Pancreas (tissue), 10 donors: ENCODE data around the gene CIB4. TPM values are rescaled to one million over a fixed set of nuclear protein-coding genes. Genes with fewer than 3 reads are reported as not detected.
A peak's percentile ranks its signal among the peaks of the same experiment; 100 is the strongest.

Experiments
- ATAC-seq, 4 donors: fragments of 200-7000 bp; cut with Tn5 transposase; one replicate each; pipeline versions ENCODE4 v1.8.0 to v1.9.1; 2020; ENCODE audit warnings: mild to moderate bottlenecking in 4 of 4, moderate library complexity in 4 of 4
- DNase-seq, 6 donors: peaks; one replicate each; pipeline ENCODE4 v3.0.0-alpha.2; 2020
- FAIRE-seq: peaks from 2 replicates; lab custom pipeline; 2012; peaks lifted over from hg19 to GRCh38; lab: Jason Lieb, UNC
- H3K27ac ChIP-seq, 4 donors: fragments of 200-600 bp; sonication (generic); 1 replicate in 3 of 4; 2 replicates in 1 of 4; pipeline versions ENCODE4 v1.5.0 to v1.8.0; 2020
- H3K27me3 ChIP-seq, 4 donors: fragments of 200-600 bp; one replicate each; pipeline ENCODE4 v1.8.0; 2021
- H3K36me3 ChIP-seq, 3 donors: fragments of 200-600 bp; sonication (generic) in 1 of 3; one replicate each; pipeline versions ENCODE4 v1.5.0 to v1.8.0; 2020 to 2021
- H3K4me1 ChIP-seq, 3 donors: fragments of 200-600 bp; one replicate each; pipeline ENCODE4 v1.8.0; 2021
- H3K4me3 ChIP-seq, 4 donors: fragments of 200-600 bp; sonication (generic) in 2 of 4; one replicate each; pipeline versions ENCODE4 v1.5.0 to v1.8.0; 2020 to 2021
- H3K9me3 ChIP-seq, 4 donors: fragments of 200-600 bp; one replicate each; pipeline ENCODE4 v1.8.0; 2021
- WGBS, 2 donors: extraction: QIAGEN DNeasy Blood & Tissue Kit; methylation state at CpG; one replicate each; pipeline ENCODE4 v1.1.7; 2013; 5-methylcytosine and 5-hydroxymethylcytosine counted together
- intact Hi-C, 3 donors: fragments of 100-400 bp; cut with DNase I; formaldehyde crosslinking; loops; one replicate each; pipeline versions ENCODE4 v1.11.1 to v1.14.2; 2022
- polyA plus RNA-seq, 2 donors: library from polyadenylated mRNA; stranded (reverse); fragments of 200-250 nt; gene quantifications; one replicate each; pipeline ENCODE4 v1.2.3, GENCODE V29; 2013
- total RNA-seq, 6 donors: library from RNA; stranded (reverse); fragmentation: NEBNext Ultra II Directional in 4 of 6; extraction: Animal tissue kit (Norgen Biotek cat#: 25700) in 4 of 6; gene quantifications; one replicate each; pipeline versions ENCODE4 v1.2.1 to v1.2.4, GENCODE V29; 2021 to 2023
- TF ChIP-seq, protein P1 (sequence below), 4 donors: fragments of 200-600 bp; sonication (generic) in 3 of 4; IDR thresholded peaks; one replicate each; pipeline versions ENCODE4 v1.5.0 to v1.8.0; 2021; ENCODE audit warnings: antibody characterized with exemption in 4 of 4
- donor health status: healthy with polysubstance abuse.
- donor health status: DM: no; HTN: no; CAD: no; lungs with moderate emphysema.
- donor health status: DM: no; HTN: no; CAD: no.
- donor health status: control.
- donor health status: control.
- donor health status: Bipolar disorder and iron deficiency.
- donor health status: DM: yes; HTN: yes; CAD: no.
- donor health status: DM: no; HTN: no; CAD: no.
- donor health status: DM: no; HTN: no; CAD: no.
- donor health status: DM: yes; HTN: yes; CAD: no.

CIB4 gene
- total and polyA plus RNA-seq, 8 donors = 0.19 to 0.62 (median 0.31) TPM; not detected in 3

DNA sequence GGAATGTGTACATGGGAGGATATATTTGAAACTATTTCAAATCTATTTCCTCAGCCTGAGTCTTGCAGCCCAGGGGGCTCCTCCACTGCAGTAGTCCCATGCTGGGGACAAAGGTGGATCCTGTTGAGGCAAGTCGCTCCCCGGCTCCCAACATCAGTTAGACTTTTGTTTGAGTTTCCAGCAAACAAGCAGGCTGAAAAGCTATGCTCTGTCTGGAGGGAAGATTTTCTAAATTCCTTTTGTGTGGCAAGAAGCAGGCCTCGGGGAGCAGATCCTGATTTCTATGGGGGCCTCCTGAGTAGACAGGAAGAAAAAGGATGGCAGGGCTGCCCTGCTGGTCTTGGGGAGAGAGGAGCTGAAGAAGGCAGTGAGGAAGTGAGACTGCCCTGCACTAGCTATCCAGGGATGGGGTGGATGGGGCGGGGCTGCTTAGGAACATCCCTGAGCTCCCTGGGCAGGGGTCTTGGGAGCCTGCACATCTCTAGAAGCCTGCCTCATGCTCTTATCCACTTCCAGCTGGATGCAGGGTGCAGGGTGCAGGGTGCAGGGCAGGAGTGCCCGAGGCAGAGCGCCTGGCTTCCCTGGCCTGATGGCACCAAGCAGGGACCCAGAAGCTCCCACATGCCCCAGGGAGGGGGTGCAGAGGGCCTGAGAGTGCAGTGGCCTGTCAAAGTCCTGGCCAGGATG is 6.0 kb upstream of the CIB4 start:
- intact Hi-C loops = no loop called here
- FAIRE-seq = no peak
- H3K27ac ChIP-seq = no peak overlapping the region
- 92 to 99% methylated on average over 6 of the region's 6 CpGs for WGBS, 2 donors
- no peaks in the 10 kb centered on the region for H3K4me1 ChIP-seq
- H3K4me3 ChIP-seq = no peak overlapping the region
- H3K27me3 ChIP-seq = no peaks in the 10 kb centered on the region
- DNase-seq = no peak
- TF ChIP-seq, protein P1, sequence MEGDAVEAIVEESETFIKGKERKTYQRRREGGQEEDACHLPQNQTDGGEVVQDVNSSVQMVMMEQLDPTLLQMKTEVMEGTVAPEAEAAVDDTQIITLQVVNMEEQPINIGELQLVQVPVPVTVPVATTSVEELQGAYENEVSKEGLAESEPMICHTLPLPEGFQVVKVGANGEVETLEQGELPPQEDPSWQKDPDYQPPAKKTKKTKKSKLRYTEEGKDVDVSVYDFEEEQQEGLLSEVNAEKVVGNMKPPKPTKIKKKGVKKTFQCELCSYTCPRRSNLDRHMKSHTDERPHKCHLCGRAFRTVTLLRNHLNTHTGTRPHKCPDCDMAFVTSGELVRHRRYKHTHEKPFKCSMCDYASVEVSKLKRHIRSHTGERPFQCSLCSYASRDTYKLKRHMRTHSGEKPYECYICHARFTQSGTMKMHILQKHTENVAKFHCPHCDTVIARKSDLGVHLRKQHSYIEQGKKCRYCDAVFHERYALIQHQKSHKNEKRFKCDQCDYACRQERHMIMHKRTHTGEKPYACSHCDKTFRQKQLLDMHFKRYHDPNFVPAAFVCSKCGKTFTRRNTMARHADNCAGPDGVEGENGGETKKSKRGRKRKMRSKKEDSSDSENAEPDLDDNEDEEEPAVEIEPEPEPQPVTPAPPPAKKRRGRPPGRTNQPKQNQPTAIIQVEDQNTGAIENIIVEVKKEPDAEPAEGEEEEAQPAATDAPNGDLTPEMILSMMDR (IDR thresholded peaks at IDR 0.05) = no peak
- no peaks in the 10 kb centered on the region for H3K9me3 ChIP-seq
- no peaks in the 10 kb centered on the region for H3K36me3 ChIP-seq
- no peak for ATAC-seq

DNA sequence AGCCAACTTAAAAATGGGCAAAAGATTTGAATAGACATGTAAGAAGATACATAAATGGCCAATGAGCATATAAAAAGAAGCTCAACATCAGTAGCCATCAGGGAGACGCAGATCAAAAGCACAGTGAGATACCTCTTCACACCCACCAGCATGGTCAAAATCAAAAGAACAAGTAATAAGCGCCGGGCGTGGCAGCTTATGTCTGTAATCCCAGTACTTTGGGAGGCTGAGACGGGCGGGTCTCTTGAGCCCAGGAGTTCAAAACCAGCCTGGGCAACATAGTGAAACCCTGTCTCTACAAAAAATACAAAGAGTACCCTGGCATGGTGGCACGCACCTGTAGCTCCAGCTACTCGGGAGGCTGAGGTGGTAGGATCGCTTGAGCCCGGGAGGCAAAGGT is 4.6 kb upstream of the CIB4 start:
- FAIRE-seq (no peak), DNase-seq (no peak), ATAC-seq (no peak)
- Histone ChIP-seq H3K9me3 (no peaks in the 10 kb centered on the region), H3K27me3 (no peaks in the 10 kb centered on the region), H3K4me1 (no peaks in the 10 kb centered on the region), H3K36me3 (no peaks in the 10 kb centered on the region), H3K4me3 (no peak overlapping the region), H3K27ac (no peak overlapping the region)
- TF ChIP-seq, protein P1 (IDR thresholded peaks at IDR 0.05) = no peak
- intact Hi-C loops = no loop called here
- 95 to 96% methylated on average over 10 of the region's 10 CpGs for WGBS, 2 donors

DNA sequence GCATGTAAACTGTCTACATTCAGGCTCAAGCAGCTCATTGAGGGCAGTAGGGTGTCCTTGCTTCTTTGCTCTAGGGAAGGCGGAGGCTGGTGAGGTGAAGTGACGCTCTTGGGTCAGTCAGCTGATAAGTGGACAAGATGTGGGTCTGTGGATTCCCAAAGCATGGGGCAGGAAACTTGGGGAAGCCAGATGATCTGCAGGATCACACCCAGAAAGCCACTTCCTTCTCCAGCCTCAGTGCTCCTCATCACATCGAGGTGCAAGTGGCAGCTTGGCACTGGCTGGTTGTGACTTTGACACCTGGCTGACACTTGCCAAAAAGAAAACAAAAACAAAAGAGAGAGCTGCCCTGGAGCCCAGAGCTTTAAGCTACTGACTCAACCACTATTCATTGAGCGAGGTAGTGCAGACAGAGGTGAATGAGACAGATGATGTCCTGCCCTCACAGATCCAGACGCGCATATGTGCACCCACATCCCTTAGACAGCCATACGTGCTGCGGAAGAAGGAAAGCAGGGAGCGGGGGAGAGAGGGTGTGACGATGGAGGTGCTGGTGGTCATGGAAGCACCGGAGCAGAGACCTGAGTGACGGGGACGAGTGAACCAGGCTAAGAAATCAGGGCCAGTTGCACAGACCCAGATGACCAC is 3.1 kb upstream of the CIB4 start:
- TF ChIP-seq, protein P1 (IDR thresholded peaks at IDR 0.05) = no peak
- no peak for ATAC-seq
- 84% methylated on average over 13 of the region's 13 CpGs for WGBS, 2 donors
- DNase-seq = no peak
- FAIRE-seq = no peak
- Histone ChIP-seq H3K27ac (no peak overlapping the region), H3K27me3 (no peaks in the 10 kb centered on the region), H3K4me1 (no peaks in the 10 kb centered on the region), H3K36me3 (no peaks in the 10 kb centered on the region), H3K9me3 (no peaks in the 10 kb centered on the region), H3K4me3 (no peak overlapping the region)
- intact Hi-C loops = no loop called here

GRCh38 chr2:26642429-26642828 is 1.3 kb upstream of the CIB4 start:
- intact Hi-C loops = no loop called here
- no peak for ATAC-seq
- WGBS, 2 donors = 82 to 84% methylated on average over 3 of the region's 3 CpGs
- Histone ChIP-seq H3K9me3 (no peaks in the 10 kb centered on the region), H3K4me3 (no peak overlapping the region), H3K27ac (no peak overlapping the region), H3K27me3 (no peaks in the 10 kb centered on the region), H3K36me3 (no peaks in the 10 kb centered on the region), H3K4me1 (no peaks in the 10 kb centered on the region)
- no peak for FAIRE-seq
- no peak for DNase-seq
- TF ChIP-seq, protein P1 (IDR thresholded peaks at IDR 0.05) = no peak

- Histone ChIP-seq H3K9me3 (no peaks in the 10 kb centered on the region), H3K4me3 (no peak overlapping the region), H3K4me1 (peaks cover 0 to 3% (median 0%) of the 10 kb centered on the region in 3 donors), H3K27ac (no peak overlapping the region), H3K27me3 (no peaks in the 10 kb centered on the region), H3K36me3 (no peaks in the 10 kb centered on the region)
- 71 to 77% methylated on average over 8 of the region's 8 CpGs for WGBS, 2 donors
- intact Hi-C loops = no loop called here
- no peak for FAIRE-seq
- TF ChIP-seq, protein P1 (IDR thresholded peaks at IDR 0.05) = no peak
- peak; percentile 26 to 55 (median 54) for ATAC-seq
- peak in 1 of 6 donors; percentile 26 for DNase-seq
These were observed 828 bp downstream of the CIB4 start for GRCh38 chr2:26640331-26640745.
